ENCODE measurements around the gene MYO9B.

DNA sequence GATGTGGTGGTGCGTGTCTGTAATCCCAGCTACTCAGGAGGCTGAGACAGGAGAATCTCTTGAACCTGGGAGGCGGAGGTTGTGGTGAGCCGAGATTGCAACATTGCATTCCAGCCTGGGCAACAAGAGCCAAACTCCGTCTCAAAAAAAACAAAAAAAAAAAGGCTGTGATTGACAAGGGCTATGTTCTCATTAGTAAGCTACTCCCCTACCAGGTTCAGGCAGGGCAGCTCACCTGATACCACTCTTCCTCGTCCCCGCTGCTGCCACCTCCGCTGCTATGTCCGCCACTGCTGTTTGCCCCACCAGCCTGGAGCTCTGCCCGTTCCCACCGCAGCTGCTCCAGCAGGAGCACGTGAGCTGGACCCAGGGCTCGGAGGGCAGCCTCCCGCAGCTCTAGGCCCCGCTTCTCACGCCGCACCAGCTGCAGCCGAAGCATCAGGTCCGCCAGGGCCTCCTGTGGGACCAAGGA, 179.6 kb downstream of the MYO9B start:
- TF ChIP-seq, protein P1, sequence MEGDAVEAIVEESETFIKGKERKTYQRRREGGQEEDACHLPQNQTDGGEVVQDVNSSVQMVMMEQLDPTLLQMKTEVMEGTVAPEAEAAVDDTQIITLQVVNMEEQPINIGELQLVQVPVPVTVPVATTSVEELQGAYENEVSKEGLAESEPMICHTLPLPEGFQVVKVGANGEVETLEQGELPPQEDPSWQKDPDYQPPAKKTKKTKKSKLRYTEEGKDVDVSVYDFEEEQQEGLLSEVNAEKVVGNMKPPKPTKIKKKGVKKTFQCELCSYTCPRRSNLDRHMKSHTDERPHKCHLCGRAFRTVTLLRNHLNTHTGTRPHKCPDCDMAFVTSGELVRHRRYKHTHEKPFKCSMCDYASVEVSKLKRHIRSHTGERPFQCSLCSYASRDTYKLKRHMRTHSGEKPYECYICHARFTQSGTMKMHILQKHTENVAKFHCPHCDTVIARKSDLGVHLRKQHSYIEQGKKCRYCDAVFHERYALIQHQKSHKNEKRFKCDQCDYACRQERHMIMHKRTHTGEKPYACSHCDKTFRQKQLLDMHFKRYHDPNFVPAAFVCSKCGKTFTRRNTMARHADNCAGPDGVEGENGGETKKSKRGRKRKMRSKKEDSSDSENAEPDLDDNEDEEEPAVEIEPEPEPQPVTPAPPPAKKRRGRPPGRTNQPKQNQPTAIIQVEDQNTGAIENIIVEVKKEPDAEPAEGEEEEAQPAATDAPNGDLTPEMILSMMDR (IDR thresholded peaks at IDR 0.05) = no peak
- TF ChIP-seq POLR2A (IDR thresholded peaks at IDR 0.05) = no peak
- no peak for TF ChIP-seq POLR2AphosphoS5 (IDR thresholded peaks at IDR 0.05)
- TF ChIP-seq EP300 (IDR thresholded peaks at IDR 0.05; ENCODE audit: low read depth) = no peak
